HG03196 (cell line): Measurements from ENCODE around the gene DOCK11.
A peak's percentile ranks its signal among the peaks of the same experiment; 100 is the strongest.
"Not testable (repeated sequence)": the region's sequence is repeated elsewhere in the genome, so short reads cannot be mapped to it uniquely, and the experiment has no call there.

ENCODE experiments used
- ATAC-seq: cut with Tn5 transposase; IDR thresholded peaks from one replicate; pipeline ENCODE4 v1.9.1; 2021; ENCODE audit not compliant: unreplicated experiment

DOCK11 gene

GRCh38 chrX:118495061-118495921, at the start of gene DOCK11:
TSS of gene DOCK11 (plus strand) at chrX:118495815. CDS start at chrX:118495972, 157 bp downstream.
- ATAC-seq, result peak; percentile 74

GRCh38 chrX:118448273-118448783, 47.3 kb upstream of the DOCK11 start:
- no peak for ATAC-seq

- ATAC-seq, result no peak
Measured at GRCh38 chrX:118455013-118455412, 40.6 kb upstream of the DOCK11 start.

GRCh38 chrX:118459494-118459893, 36.1 kb upstream of the DOCK11 start:
- ATAC-seq, result no peak

GRCh38 chrX:118464501-118464900, 31.1 kb upstream of the DOCK11 start:
- ATAC-seq, result no peak

- no peak for ATAC-seq
Measured at GRCh38 chrX:118468122-118468521, 27.5 kb upstream of the DOCK11 start.

- not testable (repeated sequence) for ATAC-seq
Measured at GRCh38 chrX:118470721-118471347, 24.8 kb upstream of the DOCK11 start.

- no peak for ATAC-seq
Measured at GRCh38 chrX:118474586-118474985, 21.0 kb upstream of the DOCK11 start.

GRCh38 chrX:118475903-118476302, 19.7 kb upstream of the DOCK11 start:
- no peak for ATAC-seq

- ATAC-seq, result no peak
Measured at GRCh38 chrX:118480172-118480571, 15.4 kb upstream of the DOCK11 start.

GRCh38 chrX:118482384-118482783, 13.2 kb upstream of the DOCK11 start:
- ATAC-seq, result not testable (repeated sequence)

- ATAC-seq, result no peak
Measured at GRCh38 chrX:118484216-118484903, 11.3 kb upstream of the DOCK11 start.

GRCh38 chrX:118486693-118487092, 8.9 kb upstream of the DOCK11 start:
- ATAC-seq, result not testable (repeated sequence)

- ATAC-seq, result no peak
Measured at GRCh38 chrX:118493016-118493415, 2.6 kb upstream of the DOCK11 start.

GRCh38 chrX:118493653-118494297, 1.8 kb upstream of the DOCK11 start:
- no peak for ATAC-seq

- peak; percentile 62 for ATAC-seq
Measured at GRCh38 chrX:118495958-118496762, 545 bp downstream of the DOCK11 start.

- ATAC-seq, result peak; percentile 15
Measured at GRCh38 chrX:118496763-118497079, 1.1 kb downstream of the DOCK11 start.

GRCh38 chrX:118497180-118497818, 1.7 kb downstream of the DOCK11 start:
- ATAC-seq, result no peak

GRCh38 chrX:118498351-118498750, 2.7 kb downstream of the DOCK11 start:
- ATAC-seq, result no peak

- no peak for ATAC-seq
Measured at GRCh38 chrX:118498755-118499154, 3.1 kb downstream of the DOCK11 start.
